ENCODE data around the gene NRM.

NRM gene

GRCh38 chr6:30721198-30722024 lies 30.6 kb upstream of the NRM start (continued):
- TF ChIP-seq ZNF639 (tag by site-specific recombination; IDR thresholded peaks at IDR 0.05) (no peak; the same call in 1 of the 2 replicates), ELK4 (IDR thresholded peaks at IDR 0.05; ENCODE audit: borderline replicate concordance, low read depth, low read length) (no peak), ZNF423 (tag by site-specific recombination; IDR thresholded peaks at IDR 0.05) (no peak), HIC1 (tag by site-specific recombination; IDR thresholded peaks at IDR 0.05) (peak; percentile 56), ZNF664 (tag by site-specific recombination; IDR thresholded peaks at IDR 0.05) (no peak; the same call in 1 of the 2 replicates), HOXA7 (CRISPR knock-in tag; IDR thresholded peaks at IDR 0.05; ENCODE audit: borderline replicate concordance) (no peak), ZNF514 (tag by site-specific recombination; IDR thresholded peaks at IDR 0.05) (no peak), ZNF292 (tag by site-specific recombination; IDR thresholded peaks at IDR 0.05; ENCODE audit: borderline replicate concordance, low read depth) (no peak), KLF7 (tag by site-specific recombination; IDR thresholded peaks at IDR 0.05; ENCODE audit: borderline replicate concordance) (peak; percentile 83), ZXDB (tag by site-specific recombination; IDR thresholded peaks at IDR 0.05) (peak; percentile 72), ZNF335 (tag by site-specific recombination; conservative IDR thresholded peaks at IDR 0.05) (peak; percentile 35), ZNF239 (tag by site-specific recombination; IDR thresholded peaks at IDR 0.05) (no peak), TSHZ1 (tag by site-specific recombination; IDR thresholded peaks at IDR 0.05; ENCODE audit: borderline replicate concordance) (no peak), ZSCAN16 (tag by site-specific recombination; IDR thresholded peaks at IDR 0.05) (no peak), OVOL3 (tag by site-specific recombination; IDR thresholded peaks at IDR 0.05) (0 out of 2 replicates have a peak, but pooled peaks have one; percentile 10), ZNF248 (tag by site-specific recombination; IDR thresholded peaks at IDR 0.05) (no peak), ZNF18 (tag by site-specific recombination; IDR thresholded peaks at IDR 0.05) (no peak), ZBTB6 (tag by site-specific recombination; IDR thresholded peaks at IDR 0.05) (no peak; the same call in 1 of the 2 replicates), PRDM1 (tag by site-specific recombination; IDR thresholded peaks at IDR 0.05) (peak; percentile 62), MEIS1 (CRISPR knock-in tag; IDR thresholded peaks at IDR 0.05; ENCODE audit: borderline replicate concordance) (no peak), CTCF (tag by site-specific recombination; IDR thresholded peaks at IDR 0.05) (peak; percentile 60), ZSCAN30 (tag by site-specific recombination; IDR thresholded peaks at IDR 0.05) (no peak), ZNF449 (tag by site-specific recombination; IDR thresholded peaks at IDR 0.05) (no peak), OSR2 (tag by site-specific recombination; IDR thresholded peaks at IDR 0.05) (no peak)
